ENCODE measurements around the gene CAPN5.

GRCh38 chr11:77053217-77054015 is 13.4 kb upstream of the CAPN5 start:
- TF ChIP-seq EP300 (IDR thresholded peaks at IDR 0.05), result no peak
- TF ChIP-seq CTCF (IDR thresholded peaks at IDR 0.05), result no peak

Measured in tibial nerve (tissue), 4 donors.